PC-3 (cell line): Measurements from ENCODE around the gene GNG14. TPM values are rescaled to one million over a fixed set of nuclear protein-coding genes. Genes with fewer than 3 reads are reported as not detected.
A peak's percentile ranks its signal among the peaks of the same experiment; 100 is the strongest.

Experiments
- ATAC-seq: fragments of 200-7000 bp; cut with Tn5 transposase; 2 replicates; pipeline ENCODE4 v1.9.1; 2020; ENCODE audit warnings: mild to moderate bottlenecking, moderate library complexity
- BruUV-seq: library from RNA; stranded (reverse); fragments of 400-500 nt; replicated peaks from 2 replicates; lab custom pipeline; 2021; lab: Mats Ljungman, UMichigan
- CTCF ChIA-PET: fragments of 300-600 bp; sonication (Branson Sonifier 250); formaldehyde crosslinking; loops from one replicate; lab custom pipeline; 2022; ENCODE audit warnings: antibody characterized with exemption; lab: Charles Lee
- POLR2A ChIA-PET: fragments of 300-600 bp; sonication (Branson Sonifier 250); formaldehyde crosslinking; loops from one replicate; lab custom pipeline; 2022; ENCODE audit warnings: antibody characterized with exemption; ENCODE audit not compliant: unreplicated experiment; lab: Charles Lee
- DNase-seq: peaks from one replicate; pipeline ENCODE4 v3.0.0-alpha.2; 2015
- H2AFZ ChIP-seq: fragments of 300-600 bp; sonication (generic); 2 replicates; pipeline ENCODE4 v1.6.0; 2016; ENCODE audit warnings: antibody characterized with exemption, low read length
- H3F3A ChIP-seq: fragments of 300-600 bp; sonication (generic); one replicate; pipeline ENCODE4 v1.6.0; 2017; ENCODE audit warnings: antibody characterized with exemption, low read length, control low read depth, mild to moderate bottlenecking; ENCODE audit not compliant: unreplicated experiment
- H3K27ac ChIP-seq: fragments of 300-600 bp; sonication (generic); 2 replicates; pipeline ENCODE4 v1.5.1; 2016; ENCODE audit warnings: mild to moderate bottlenecking, low read length
- H3K27me3 ChIP-seq: fragments of 300-600 bp; sonication (generic); 2 replicates; pipeline ENCODE4 v1.6.1; 2016; ENCODE audit warnings: low read length, mixed read lengths
- H3K36me3 ChIP-seq: fragments of 300-600 bp; sonication (generic); 2 replicates; pipeline ENCODE4 v1.6.1; 2016; ENCODE audit warnings: low read depth, mixed run types, low read length, mixed read lengths
- H3K4me1 ChIP-seq: fragments of 300-600 bp; sonication (generic); 2 replicates; pipeline ENCODE4 v1.5.1; 2016; ENCODE audit warnings: low read length; ENCODE audit not compliant: insufficient read depth
- H3K4me2 ChIP-seq: fragments of 300-600 bp; sonication (generic); 2 replicates; pipeline ENCODE4 v1.6.0; 2016; ENCODE audit warnings: low read length
- H3K4me3 ChIP-seq: fragments of 300-600 bp; sonication (generic); 2 replicates; pipeline ENCODE4 v1.5.1; 2016; ENCODE audit warnings: mild to moderate bottlenecking, low read length, mixed read lengths
- H3K79me2 ChIP-seq: fragments of 300-600 bp; sonication (generic); 2 replicates; pipeline ENCODE4 v1.6.1; 2017; ENCODE audit warnings: low read length, mixed read lengths
- H3K9ac ChIP-seq: fragments of 300-600 bp; sonication (generic); 2 replicates; pipeline ENCODE4 v1.6.0; 2016; ENCODE audit warnings: mild to moderate bottlenecking, low read length
- H3K9me2 ChIP-seq: fragments of 300-600 bp; sonication (generic); replicated peaks from 2 replicates; pipeline ENCODE4 v1.6.1; 2016; ENCODE audit warnings: mixed run types, low read length, mixed read lengths
- H3K9me3 ChIP-seq: fragments of 300-600 bp; sonication (generic); 2 replicates; pipeline ENCODE4 v1.6.1; 2016; ENCODE audit warnings: low read length, mixed read lengths
- H4K20me1 ChIP-seq: fragments of 300-600 bp; sonication (generic); 2 replicates; pipeline ENCODE4 v1.6.1; 2016; ENCODE audit warnings: low read length, mixed read lengths
- EZH2 ChIP-seq: fragments of 300-600 bp; sonication (generic); IDR thresholded peaks from one replicate; pipeline ENCODE4 v1.6.1; 2017; ENCODE audit warnings: antibody characterized with exemption, mild to moderate bottlenecking, low read length; ENCODE audit not compliant: unreplicated experiment
- EZH2phosphoT487 ChIP-seq: fragments of 300-600 bp; sonication (generic); IDR thresholded peaks from 2 replicates; pipeline ENCODE4 v1.6.1; 2018; ENCODE audit warnings: mild to moderate bottlenecking, antibody characterized with exemption, low read length, borderline replicate concordance
- intact Hi-C: fragments of 100-400 bp; cut with micrococcal nuclease; formaldehyde crosslinking; loops from 2 replicates; pipeline ENCODE4 v1.9.0; 2023
- total RNA-seq: library from RNA; depleted of rRNA; stranded (reverse); fragments of >200 nt; gene quantifications from 2 replicates; pipeline ENCODE4 v1.2.3, GENCODE V29; 2014
- TF ChIP-seq, protein P1 (sequence below): fragments of 300-600 bp; sonication (generic); conservative IDR thresholded peaks from 2 replicates; pipeline ENCODE4 v1.5.1; 2017; ENCODE audit warnings: antibody characterized with exemption, low read depth, mild to moderate bottlenecking, low read length

GNG14 gene
- total RNA-seq, 1 experiment from 2014 or later, result not detected

DNA sequence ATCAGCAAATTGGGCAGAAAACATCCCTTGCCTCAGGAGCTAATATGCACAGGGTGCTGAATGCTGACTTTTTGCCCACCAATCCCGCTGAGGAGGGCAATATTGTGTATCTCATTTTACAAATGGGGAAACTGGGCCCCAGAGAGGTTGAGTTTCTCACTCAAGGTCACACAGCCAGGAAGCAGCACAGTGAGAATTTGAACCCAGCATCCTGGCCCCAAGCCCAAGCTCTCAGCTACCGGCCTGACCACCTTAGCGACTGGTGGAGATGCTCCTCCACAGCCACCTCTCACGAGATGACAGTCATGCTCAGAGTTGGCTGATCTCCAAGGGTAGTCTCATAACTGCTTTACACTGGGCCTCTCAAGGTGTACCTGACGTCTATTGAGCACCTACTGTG lies 5.2 kb downstream of the GNG14 start:
- Histone ChIP-seq H3K79me2 (peaks cover 14% of the 10 kb centered on the region), H3F3A (no peaks in the 10 kb centered on the region), H2AFZ (no peak overlapping the region), H3K4me2 (no peak overlapping the region), H3K9me3 (no peaks in the 10 kb centered on the region), H4K20me1 (no peaks in the 10 kb centered on the region), H3K27ac (no peak overlapping the region), H3K9me2 (no peaks in the 10 kb centered on the region), H3K27me3 (no peaks in the 10 kb centered on the region), H3K9ac (no peak overlapping the region), H3K4me1 (peaks cover 15% of the 10 kb centered on the region), H3K36me3 (no peaks in the 10 kb centered on the region; the same call in none of the 2 replicates), H3K4me3 (no peak overlapping the region)
- ATAC-seq (no peak), DNase-seq (no peak)
- intact Hi-C loops, result no loop called here
- ChIA-PET CTCF (no interaction called here), POLR2A (no interaction called here)
- BruUV-seq, result no TSS peak
- no peak for TF ChIP-seq EZH2phosphoT487
- TF ChIP-seq, protein P1, sequence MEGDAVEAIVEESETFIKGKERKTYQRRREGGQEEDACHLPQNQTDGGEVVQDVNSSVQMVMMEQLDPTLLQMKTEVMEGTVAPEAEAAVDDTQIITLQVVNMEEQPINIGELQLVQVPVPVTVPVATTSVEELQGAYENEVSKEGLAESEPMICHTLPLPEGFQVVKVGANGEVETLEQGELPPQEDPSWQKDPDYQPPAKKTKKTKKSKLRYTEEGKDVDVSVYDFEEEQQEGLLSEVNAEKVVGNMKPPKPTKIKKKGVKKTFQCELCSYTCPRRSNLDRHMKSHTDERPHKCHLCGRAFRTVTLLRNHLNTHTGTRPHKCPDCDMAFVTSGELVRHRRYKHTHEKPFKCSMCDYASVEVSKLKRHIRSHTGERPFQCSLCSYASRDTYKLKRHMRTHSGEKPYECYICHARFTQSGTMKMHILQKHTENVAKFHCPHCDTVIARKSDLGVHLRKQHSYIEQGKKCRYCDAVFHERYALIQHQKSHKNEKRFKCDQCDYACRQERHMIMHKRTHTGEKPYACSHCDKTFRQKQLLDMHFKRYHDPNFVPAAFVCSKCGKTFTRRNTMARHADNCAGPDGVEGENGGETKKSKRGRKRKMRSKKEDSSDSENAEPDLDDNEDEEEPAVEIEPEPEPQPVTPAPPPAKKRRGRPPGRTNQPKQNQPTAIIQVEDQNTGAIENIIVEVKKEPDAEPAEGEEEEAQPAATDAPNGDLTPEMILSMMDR, result no peak
- TF ChIP-seq EZH2, result no peak

GRCh38 chr19:12694641-12695040 lies 6.8 kb downstream of the GNG14 start:
- peaks cover 7% of the 10 kb centered on the region for H3K36me3 ChIP-seq
- ChIA-PET POLR2A (no interaction called here), CTCF (no interaction called here)
- no peaks in the 10 kb centered on the region for H3K9me2 ChIP-seq
- H3K4me3 ChIP-seq, result no peak overlapping the region
- H3K4me1 ChIP-seq, result peaks cover 15% of the 10 kb centered on the region
- ATAC-seq, result no peak
- no peak overlapping the region for H3K27ac ChIP-seq
- H3K4me2 ChIP-seq, result no peak overlapping the region; the same call in 1 of the 2 replicates
- no peaks in the 10 kb centered on the region for H3K27me3 ChIP-seq
- no peak overlapping the region for H3K9ac ChIP-seq
- no peaks in the 10 kb centered on the region for H4K20me1 ChIP-seq
- TF ChIP-seq, protein P1, result no peak
- TF ChIP-seq EZH2phosphoT487 (no peak), EZH2 (no peak)
- no peak for DNase-seq
- intact Hi-C loops, result no loop called here
- H3K9me3 ChIP-seq, result no peaks in the 10 kb centered on the region
- H3K79me2 ChIP-seq, result peaks cover 14% of the 10 kb centered on the region
- no peak overlapping the region for H2AFZ ChIP-seq
- BruUV-seq, result no TSS peak
- no peaks in the 10 kb centered on the region for H3F3A ChIP-seq

GRCh38 chr19:12695096-12695495 lies 7.3 kb downstream of the GNG14 start:
- Histone ChIP-seq H3K9ac (no peak overlapping the region), H3F3A (no peaks in the 10 kb centered on the region), H3K9me3 (no peaks in the 10 kb centered on the region), H3K36me3 (peaks cover 9% of the 10 kb centered on the region), H3K79me2 (peaks cover 14% of the 10 kb centered on the region), H3K4me2 (peak overlapping the region; percentile 96), H3K4me1 (peaks cover 15% of the 10 kb centered on the region), H3K4me3 (no peak overlapping the region; the same call in 1 of the 2 replicates), H2AFZ (no peak overlapping the region), H3K27me3 (no peaks in the 10 kb centered on the region), H3K27ac (no peak overlapping the region), H4K20me1 (no peaks in the 10 kb centered on the region), H3K9me2 (no peaks in the 10 kb centered on the region)
- CTCF ChIA-PET, result no interaction called here
- no peak for DNase-seq
- no TSS peak for BruUV-seq
- ATAC-seq, result no peak
- POLR2A ChIA-PET, result no interaction called here
- intact Hi-C loops, result no loop called here
- TF ChIP-seq EZH2 (no peak), EZH2phosphoT487 (no peak)
- TF ChIP-seq, protein P1, result no peak
